DOHH2 (cell line): ENCODE data around the gene SLC38A1.

Experiments used
- CTCF ChIP-seq: fragments of 200-600 bp; sonication (generic); IDR thresholded peaks from one replicate; pipeline ENCODE4 v1.5.1; 2014; ENCODE audit warnings: antibody characterized with exemption, mild to moderate bottlenecking, low read depth, low read length; ENCODE audit not compliant: poor library complexity, severe bottlenecking
- EZH2phosphoT487 ChIP-seq: fragments of 200-600 bp; sonication (generic); IDR thresholded peaks from 2 replicates; pipeline ENCODE4 v1.6.1; 2017; ENCODE audit warnings: borderline replicate concordance, mild to moderate bottlenecking, antibody characterized with exemption, low read length, moderate library complexity, mixed read lengths

- TF ChIP-seq CTCF (no peak), EZH2phosphoT487 (no peak)
Measured at GRCh38 chr12:46148327-46149078, 120.3 kb downstream of the SLC38A1 start.
